Heart left ventricle (tissue), 16 donors: Measurements from ENCODE around the gene CDH23. TPM values are rescaled to one million over a fixed set of nuclear protein-coding genes. Genes with fewer than 3 reads are reported as not detected.

Source experiments
- ATAC-seq, 4 donors: fragments of 200-7000 bp; cut with Tn5 transposase; one replicate each; pipeline ENCODE4 v1.9.1; 2020 to 2022; ENCODE audit warnings: moderate library complexity in 4 of 4, mild to moderate bottlenecking in 3 of 4, moderate number of reproducible peaks in 1 of 4
- DNase-seq, 5 donors: peaks; one replicate each; pipeline ENCODE4 v3.0.0-alpha.2; 2020
- H3K27ac ChIP-seq, 12 donors: fragments of 200-600 bp; sonication (generic) in 4 of 12; one replicate each; pipeline versions ENCODE4 v1.5.0 to v1.8.0; 2016 to 2022; ENCODE audit warnings: mild to moderate bottlenecking in 2 of 12
- H3K27me3 ChIP-seq, 9 donors: fragments of 200-600 bp; sonication (generic) in 2 of 9; one replicate each; pipeline versions ENCODE4 v1.5.1 to v1.8.0; 2016 to 2022; ENCODE audit warnings: mild to moderate bottlenecking in 3 of 9
- H3K36me3 ChIP-seq, 9 donors: fragments of 200-600 bp; sonication (generic) in 2 of 9; one replicate each; pipeline versions ENCODE4 v1.5.0 to v1.8.0; 2018 to 2022; ENCODE audit warnings: mild to moderate bottlenecking in 2 of 9
- H3K4me1 ChIP-seq, 12 donors: fragments of 200-600 bp; sonication (generic) in 4 of 12; one replicate each; pipeline versions ENCODE4 v1.5.0 to v1.8.0; 2016 to 2022; ENCODE audit warnings: mild to moderate bottlenecking in 3 of 12
- H3K4me3 ChIP-seq, 12 donors: fragments of 200-600 bp; sonication (generic) in 4 of 12; one replicate each; pipeline versions ENCODE4 v1.5.0 to v1.8.0; 2017 to 2022; ENCODE audit warnings: mild to moderate bottlenecking in 9 of 12, moderate library complexity in 4 of 12
- H3K9me3 ChIP-seq, 12 donors: fragments of 200-600 bp; sonication (generic) in 4 of 12; one replicate each; pipeline versions ENCODE4 v1.5.0 to v1.8.0; 2016 to 2022; ENCODE audit warnings: mild to moderate bottlenecking in 1 of 12
- POLR2A ChIP-seq, 2 donors: fragments of 450-650 bp; IDR thresholded peaks; one replicate each; pipeline ENCODE4 v1.6.1; 2017; ENCODE audit warnings: antibody characterized with exemption in 2 of 2, mild to moderate bottlenecking in 2 of 2, moderate library complexity in 2 of 2
- WGBS, 4 donors: extraction: QIAGEN DNeasy Blood & Tissue Kit in 2 of 4; methylation state at CpG; one replicate each; pipeline versions ENCODE4 v1.1.5 to v1.1.7; 2013 to 2018; 5-methylcytosine and 5-hydroxymethylcytosine counted together
- intact Hi-C, 10 donors: fragments of 100-400 bp; cut with DNase I; formaldehyde crosslinking; loops; one replicate each; pipeline versions ENCODE4 v1.11.1 to v1.14.2; 2022
- polyA plus RNA-seq, 2 donors: library from polyadenylated mRNA; stranded (reverse); fragments of 200-250 nt; gene quantifications; one replicate each; pipeline ENCODE4 v1.2.3, GENCODE V29; 2013
- total RNA-seq, 9 donors: library from RNA; depleted of rRNA in 2 of 9; stranded (reverse); fragments of >200 nt in 2 of 9; fragmentation: NEBNext Ultra II Directional in 3 of 9; extraction: Animal tissue kit (Norgen Biotek cat#: 25700) in 3 of 9; gene quantifications; one replicate each; pipeline versions ENCODE4 v1.1.0 to v1.2.4, GENCODE V29; 2016 to 2023
- TF ChIP-seq, protein P1 (sequence below), 12 donors: fragments of 200-600 bp; sonication (generic) in 4 of 12; IDR thresholded peaks; one replicate each; pipeline versions ENCODE4 v1.5.0 to v1.8.0; 2018 to 2022; ENCODE audit warnings: antibody characterized with exemption in 12 of 12, mild to moderate bottlenecking in 5 of 12
- donor health status: ischemic (EF 13 %, LVEDD 7.1; RV severe dilation, severe dysfunction).
- donor health status: healthy with polysubstance abuse.
- donor health status: DM: no; HTN: yes; CAD: no.
- donor health status: DM: no; HTN: no; CAD: no.
- donor health status: ischemic (EF 25% LVEDD 6.9; RV normal size, moderate dysfunction).
- donor health status: ischemic (EF 25% LVEDD 5.7; RV mildly dilated, moderate dysfunction).
- donor health status: healthy.
- donor health status: DM: yes; HTN: yes; CAD: no.
- donor health status: ischemic (EF 35%, LVEDD 5.7; RV mildly dilated, moderate dysfunction).
- donor health status: nonischemic (EF 11% LVEDD 7.7; RV severe dilation, severe dysfunction).
- donor health status: DM: yes; HTN: yes; CAD: no.
- donor health status: PGD.
- donor health status: ischemic (EF 29% LVEDD 5.4; RV normal size, mild dysfunction).
- donor health status: nonischemic (EF 23%, LVEDD 6.1; RV moderate dilation, normal function).

CDH23 gene
- total and polyA plus RNA-seq, 11 donors, result 1.2 to 8.6 (median 3.9) TPM

DNA sequence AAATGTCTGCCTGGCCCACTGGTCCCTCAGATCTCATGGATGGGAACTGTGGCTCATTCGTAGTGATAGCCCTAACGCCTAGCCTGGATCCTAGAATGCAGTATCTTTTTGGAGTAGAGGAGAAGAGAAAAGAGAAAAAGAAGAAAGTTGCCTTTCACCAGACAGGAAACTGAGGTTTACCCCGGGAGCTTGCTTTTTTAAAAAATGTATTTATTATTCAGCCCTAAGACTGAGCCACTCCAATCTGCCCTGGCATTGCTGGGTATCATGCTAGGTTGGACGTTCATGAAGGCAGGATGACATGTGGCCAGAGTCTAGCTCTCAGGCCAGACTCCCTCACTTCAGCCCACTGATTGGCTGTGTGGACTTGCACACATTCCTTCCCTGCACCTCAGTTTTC lies 344.3 kb downstream of the CDH23 start:
- TF ChIP-seq, protein P1, sequence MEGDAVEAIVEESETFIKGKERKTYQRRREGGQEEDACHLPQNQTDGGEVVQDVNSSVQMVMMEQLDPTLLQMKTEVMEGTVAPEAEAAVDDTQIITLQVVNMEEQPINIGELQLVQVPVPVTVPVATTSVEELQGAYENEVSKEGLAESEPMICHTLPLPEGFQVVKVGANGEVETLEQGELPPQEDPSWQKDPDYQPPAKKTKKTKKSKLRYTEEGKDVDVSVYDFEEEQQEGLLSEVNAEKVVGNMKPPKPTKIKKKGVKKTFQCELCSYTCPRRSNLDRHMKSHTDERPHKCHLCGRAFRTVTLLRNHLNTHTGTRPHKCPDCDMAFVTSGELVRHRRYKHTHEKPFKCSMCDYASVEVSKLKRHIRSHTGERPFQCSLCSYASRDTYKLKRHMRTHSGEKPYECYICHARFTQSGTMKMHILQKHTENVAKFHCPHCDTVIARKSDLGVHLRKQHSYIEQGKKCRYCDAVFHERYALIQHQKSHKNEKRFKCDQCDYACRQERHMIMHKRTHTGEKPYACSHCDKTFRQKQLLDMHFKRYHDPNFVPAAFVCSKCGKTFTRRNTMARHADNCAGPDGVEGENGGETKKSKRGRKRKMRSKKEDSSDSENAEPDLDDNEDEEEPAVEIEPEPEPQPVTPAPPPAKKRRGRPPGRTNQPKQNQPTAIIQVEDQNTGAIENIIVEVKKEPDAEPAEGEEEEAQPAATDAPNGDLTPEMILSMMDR (IDR thresholded peaks at IDR 0.05), result no peak
- peak overlapping the region in 1 of 12 donors; percentile 69 for H3K27ac ChIP-seq
- ATAC-seq (no peak), DNase-seq (no peak)
- peaks cover 0 to 99% (median 17%) of the 10 kb centered on the region in 12 donors for H3K4me1 ChIP-seq
- H3K9me3 ChIP-seq, result peaks cover 0 to 8% (median 0%) of the 10 kb centered on the region in 12 donors
- WGBS, 4 donors, result 63 to 72% (median 69%) methylated on average over 4 of the region's 4 CpGs
- no peaks in the 10 kb centered on the region for H3K27me3 ChIP-seq
- H3K36me3 ChIP-seq, result no peaks in the 10 kb centered on the region
- intact Hi-C loops, result no loop called here
- H3K4me3 ChIP-seq, result no peak overlapping the region

DNA sequence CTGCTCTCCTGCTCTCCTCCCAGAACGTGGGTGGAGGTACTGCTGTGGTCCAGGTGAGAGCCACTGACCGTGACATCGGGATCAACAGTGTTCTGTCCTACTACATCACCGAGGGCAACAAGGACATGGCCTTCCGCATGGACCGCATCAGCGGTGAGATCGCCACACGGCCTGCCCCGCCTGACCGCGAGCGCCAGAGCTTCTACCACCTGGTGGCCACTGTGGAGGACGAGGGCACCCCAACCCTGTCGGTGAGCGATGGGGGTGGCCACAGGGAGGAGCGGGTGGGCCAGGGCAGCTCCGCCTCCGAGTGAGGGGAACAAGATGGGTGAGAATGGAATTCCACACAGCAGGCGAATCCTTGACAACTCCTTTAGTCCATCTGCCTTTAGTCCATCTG lies 345.0 kb downstream of the CDH23 start:
- Histone ChIP-seq H3K27me3 (no peaks in the 10 kb centered on the region), H3K36me3 (no peaks in the 10 kb centered on the region), H3K9me3 (peaks cover 0 to 8% (median 0%) of the 10 kb centered on the region in 12 donors), H3K4me3 (no peak overlapping the region), H3K27ac (peak overlapping the region in 1 of 12 donors; percentile 69), H3K4me1 (peaks cover 5 to 99% (median 20%) of the 10 kb centered on the region in 12 donors)
- TF ChIP-seq, protein P1 (IDR thresholded peaks at IDR 0.05), result no peak
- no peak for TF ChIP-seq POLR2A (IDR thresholded peaks at IDR 0.05)
- ATAC-seq (no peak), DNase-seq (peak in 1 of 5 donors; percentile 58)
- WGBS, 4 donors, result 95 to 98% (median 97%) methylated on average over 18 to 20 of the region's 20 CpGs
- intact Hi-C loops, result no loop called here

DNA sequence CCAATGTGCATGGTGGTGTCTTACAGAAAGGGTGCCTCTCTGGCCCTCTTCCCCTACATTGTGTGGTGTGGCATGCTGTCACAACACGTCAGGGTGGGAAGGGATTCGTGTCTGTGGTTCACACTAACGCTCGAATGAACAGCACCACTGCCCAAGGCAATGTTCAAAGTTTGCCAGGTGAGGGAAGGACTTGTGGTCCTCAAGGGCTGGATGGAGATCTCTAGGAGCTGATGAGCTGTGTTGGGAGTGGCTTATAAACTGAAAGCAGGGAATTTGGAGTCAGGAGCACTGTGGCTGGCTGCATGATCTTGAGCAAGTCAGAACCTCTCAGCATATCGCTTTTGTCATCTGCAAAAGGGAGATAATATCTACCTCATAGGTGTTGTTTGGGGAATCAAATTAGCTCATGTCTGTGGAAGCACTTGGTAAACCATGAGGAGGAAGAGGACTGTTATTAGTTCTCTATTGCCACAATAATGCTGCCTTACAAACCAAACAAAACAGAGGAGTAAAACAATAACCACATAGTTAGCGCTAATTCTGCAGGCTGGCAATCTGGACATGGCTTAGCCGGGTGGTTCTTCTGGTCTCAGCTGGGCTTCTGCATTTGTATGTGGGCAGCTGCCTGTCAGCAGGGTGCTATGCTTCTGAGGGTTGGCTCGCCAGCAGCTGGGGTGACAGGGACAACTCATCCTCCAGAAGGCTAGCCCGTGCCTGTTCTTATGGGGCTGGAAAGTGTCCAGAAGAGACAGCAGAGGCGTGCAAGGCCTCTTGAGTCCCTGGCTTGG lies 345.8 kb downstream of the CDH23 start:
- TF ChIP-seq, protein P1 (IDR thresholded peaks at IDR 0.05), result no peak
- no peak for TF ChIP-seq POLR2A (IDR thresholded peaks at IDR 0.05)
- 93 to 97% (median 95%) methylated on average over 10 of the region's 10 CpGs for WGBS, 4 donors
- H3K36me3 ChIP-seq, result no peaks in the 10 kb centered on the region
- intact Hi-C loops, result no loop called here
- H3K4me1 ChIP-seq, result peaks cover 12 to 99% (median 24%) of the 10 kb centered on the region in 12 donors
- peaks cover 0 to 8% (median 0%) of the 10 kb centered on the region in 12 donors for H3K9me3 ChIP-seq
- DNase-seq (peak in 1 of 5 donors; percentile 46), ATAC-seq (no peak)
- H3K27me3 ChIP-seq, result no peaks in the 10 kb centered on the region
- H3K4me3 ChIP-seq, result no peak overlapping the region
- H3K27ac ChIP-seq, result peak overlapping the region in 1 of 12 donors; percentile 69

DNA sequence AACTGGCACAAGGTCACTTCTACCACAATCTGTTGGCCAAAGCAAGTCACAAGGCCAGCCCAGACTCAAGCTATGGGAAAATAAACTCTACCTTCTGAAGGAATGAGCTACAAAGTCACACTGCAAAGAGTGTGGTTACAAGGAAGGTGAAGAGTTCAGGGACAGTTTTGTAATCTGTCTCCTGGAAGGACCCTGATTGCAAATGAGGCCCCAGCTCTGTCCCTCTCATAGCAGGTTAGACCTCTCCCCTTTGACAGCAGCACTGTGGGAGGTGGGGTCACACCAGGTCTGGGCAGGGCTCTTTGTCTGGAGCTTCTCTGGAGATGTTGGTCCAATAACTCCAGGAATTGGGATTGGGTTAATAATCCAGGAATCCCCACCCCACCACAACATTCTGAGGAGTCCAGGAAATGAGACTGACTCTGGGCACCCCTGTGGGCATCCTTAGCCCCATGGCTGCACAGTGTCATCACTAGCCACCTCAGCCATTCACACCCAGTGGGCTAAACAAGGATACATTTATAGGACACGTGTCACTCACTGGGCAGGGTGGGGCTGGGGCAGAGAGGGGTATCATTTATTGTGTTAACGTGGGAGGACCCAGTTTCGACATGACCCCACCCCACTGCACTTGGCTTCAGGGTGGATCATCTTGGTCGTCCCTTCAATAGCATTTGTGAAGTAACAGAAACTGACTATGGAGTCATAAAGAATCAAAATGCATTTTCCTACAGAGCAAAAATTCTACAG lies 346.5 kb downstream of the CDH23 start:
- H3K4me1 ChIP-seq, result peaks cover 20 to 99% (median 30%) of the 10 kb centered on the region in 12 donors
- TF ChIP-seq POLR2A (IDR thresholded peaks at IDR 0.05), result no peak
- TF ChIP-seq, protein P1 (IDR thresholded peaks at IDR 0.05), result no peak
- H3K27ac ChIP-seq, result peak overlapping the region in 1 of 12 donors; percentile 69
- ATAC-seq (no peak), DNase-seq (peak in 1 of 5 donors; percentile 47)
- intact Hi-C loops, result no loop called here
- no peak overlapping the region for H3K4me3 ChIP-seq
- peaks cover 0 to 8% (median 0%) of the 10 kb centered on the region in 12 donors for H3K9me3 ChIP-seq
- H3K36me3 ChIP-seq, result no peaks in the 10 kb centered on the region
- H3K27me3 ChIP-seq, result no peaks in the 10 kb centered on the region
- WGBS, 4 donors, result 87 to 92% (median 90%) methylated on average over 4 of the region's 4 CpGs
